Measurements from ENCODE around the gene P2RY8. TPM values are rescaled to one million over a fixed set of nuclear protein-coding genes. Genes with fewer than 3 reads are reported as not detected.
"Not testable (repeated sequence)": the region's sequence is repeated elsewhere in the genome, so short reads cannot be mapped to it uniquely, and the experiment has no call there.

The P2RY8 gene
- total RNA-seq, 2 donors from 2014 or later = 1.8 to 3.0 TPM

- intact Hi-C loops (cut with DNase I) = no loop called here
- ATAC-seq (no peak), DNase-seq (no peak)
Observed at GRCh38 chrX:1551959-1552546, 15.1 kb upstream of the P2RY8 start.

DNA sequence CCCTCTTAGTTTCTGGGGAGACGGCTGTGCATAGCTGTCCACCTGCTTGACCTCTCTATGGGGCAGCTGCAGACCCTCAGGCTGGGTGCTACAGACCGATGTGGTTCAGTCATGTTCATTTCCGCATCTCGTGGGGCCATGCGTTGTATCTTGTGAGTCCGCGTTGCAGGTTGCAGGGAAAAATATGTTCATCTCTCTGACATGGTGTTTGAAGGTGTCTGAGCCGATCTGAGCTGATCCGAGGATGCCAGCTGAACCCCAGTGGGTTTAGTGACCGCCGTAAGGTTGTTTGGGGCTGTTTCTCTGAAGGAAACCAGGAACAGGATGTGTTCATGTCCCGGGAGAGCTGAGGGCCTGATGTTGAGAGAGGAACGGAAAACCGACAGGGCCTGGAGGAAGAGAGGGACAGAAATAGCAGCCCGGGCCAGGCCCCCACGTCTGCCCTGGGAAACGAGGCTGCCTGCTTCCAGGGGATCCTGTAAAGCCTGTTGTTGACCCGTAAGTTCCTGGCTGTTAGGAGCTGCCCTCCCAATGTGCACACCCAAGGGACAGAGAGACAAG is 9.8 kb upstream of the P2RY8 start:
- ATAC-seq = peak in 1 of 2 donors; percentile 68
- intact Hi-C loops (cut with DNase I) = no loop called here
- peak; percentile 34 for DNase-seq

GRCh38 chrX:1545776-1546408 is 8.9 kb upstream of the P2RY8 start:
- intact Hi-C loops (cut with DNase I) = no loop called here
- DNase-seq = no peak
- no peak for ATAC-seq

GRCh38 chrX:1542994-1543725 is 6.2 kb upstream of the P2RY8 start:
- intact Hi-C loops (cut with DNase I) = no loop called here
- DNase-seq (no peak), ATAC-seq (no peak)

DNA sequence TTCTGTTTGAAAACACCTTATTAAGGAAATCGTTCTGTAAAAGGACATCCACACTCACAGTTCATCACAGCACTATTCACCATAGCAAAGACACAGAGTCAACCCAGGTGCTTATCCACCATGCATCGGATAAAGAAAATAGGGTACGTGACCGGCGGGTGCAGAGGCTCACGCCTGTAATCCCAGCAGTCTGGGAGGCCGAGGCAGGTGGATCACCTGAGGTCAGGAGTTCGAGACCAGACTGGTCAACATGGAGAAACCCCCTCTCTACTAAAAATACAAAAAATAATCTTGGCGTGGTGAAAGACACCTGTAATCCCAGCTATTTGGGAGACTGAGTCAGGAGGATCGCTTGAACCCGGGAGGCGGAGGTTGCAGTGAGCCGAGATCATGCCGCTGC is 2.2 kb upstream of the P2RY8 start:
- DNase-seq; intact Hi-C loops (cut with DNase I); ATAC-seq: not testable (repeated sequence)

DNA sequence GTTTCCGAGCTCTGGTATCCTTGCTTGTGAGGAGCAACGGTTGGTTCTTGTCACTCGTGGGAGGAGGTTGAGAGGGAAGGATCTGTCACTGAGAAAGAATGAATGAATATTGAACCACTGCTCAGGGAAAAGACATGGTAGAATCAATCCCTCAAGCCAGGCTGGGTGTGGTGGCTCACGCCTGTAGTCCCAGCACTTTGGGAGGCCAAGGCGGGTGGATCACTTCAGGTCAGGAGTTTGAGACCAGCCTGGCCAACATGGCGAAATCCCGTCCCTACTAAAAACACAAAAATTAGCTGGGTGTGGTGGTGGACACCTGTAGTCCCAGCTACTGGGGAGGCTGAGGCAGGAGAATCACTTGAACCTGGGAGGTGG is 718 bp upstream of the P2RY8 start:
- DNase-seq; intact Hi-C loops (cut with DNase I); ATAC-seq: not testable (repeated sequence)

- ATAC-seq (peak; percentile 20 to 24), DNase-seq (no peak)
- intact Hi-C loops (cut with DNase I) = no loop called here
Observed at GRCh38 chrX:1536712-1537030, 314 bp downstream of the P2RY8 start.

- intact Hi-C loops (cut with DNase I) = no loop called here
Observed at GRCh38 chrX:1535241-1536041, 1.5 kb downstream of the P2RY8 start.

GRCh38 chrX:1534301-1535168 is 2.5 kb downstream of the P2RY8 start:
- no peak for ATAC-seq

More at GRCh38 chrX:1535241-1536041, 1.5 kb downstream of the P2RY8 start:
- DNase-seq = no peak
- peak in 1 of 2 donors; percentile 40 for ATAC-seq

DNA sequence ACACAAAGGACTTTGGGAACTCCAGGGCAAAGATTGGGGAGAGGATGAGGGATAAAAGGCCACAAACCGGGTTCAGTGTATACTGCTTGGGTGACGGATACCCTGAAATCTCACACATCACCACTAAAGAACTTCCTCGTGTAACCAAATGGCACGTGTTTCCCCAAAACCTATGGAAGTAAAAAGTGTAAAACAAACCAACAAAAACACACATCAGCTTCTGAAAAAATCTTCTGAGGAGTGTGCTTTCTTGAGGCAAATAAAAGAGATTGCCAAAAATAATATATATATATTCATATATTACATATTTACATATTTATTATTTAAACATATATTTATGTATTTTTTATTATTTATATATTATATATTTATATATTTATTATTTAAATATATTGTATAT is 3.9 kb downstream of the P2RY8 start:
- intact Hi-C loops (cut with DNase I) = no loop called here
- no peak for DNase-seq
- no peak for ATAC-seq

More at GRCh38 chrX:1534301-1535168, 2.5 kb downstream of the P2RY8 start:
- intact Hi-C loops (cut with DNase I) = no loop called here
- no peak for DNase-seq

- ATAC-seq (no peak), DNase-seq (no peak)
- intact Hi-C loops (cut with DNase I) = no loop called here
Observed at GRCh38 chrX:1531096-1531890, 5.7 kb downstream of the P2RY8 start.

DNA sequence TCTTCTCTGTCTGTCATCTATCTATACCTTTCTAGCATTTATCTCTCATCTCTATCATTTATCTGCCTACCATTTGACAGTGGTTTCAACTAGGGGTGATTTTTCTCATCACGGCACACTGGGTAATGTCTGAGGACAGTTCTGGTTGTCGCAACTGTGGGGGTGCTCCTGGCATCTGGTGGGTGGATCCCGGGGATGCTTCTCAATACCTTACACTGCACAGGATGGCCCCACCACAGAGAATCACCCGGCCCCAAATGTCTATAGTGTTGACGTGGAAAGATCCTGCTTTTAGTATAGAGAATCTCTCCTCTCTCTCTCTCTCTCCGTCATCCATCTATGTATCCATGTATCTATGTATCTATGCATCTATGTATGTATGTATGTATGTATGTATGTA is 7.2 kb downstream of the P2RY8 start:
- no peak for DNase-seq
- intact Hi-C loops (cut with DNase I) = no loop called here
- no peak for ATAC-seq

DNA sequence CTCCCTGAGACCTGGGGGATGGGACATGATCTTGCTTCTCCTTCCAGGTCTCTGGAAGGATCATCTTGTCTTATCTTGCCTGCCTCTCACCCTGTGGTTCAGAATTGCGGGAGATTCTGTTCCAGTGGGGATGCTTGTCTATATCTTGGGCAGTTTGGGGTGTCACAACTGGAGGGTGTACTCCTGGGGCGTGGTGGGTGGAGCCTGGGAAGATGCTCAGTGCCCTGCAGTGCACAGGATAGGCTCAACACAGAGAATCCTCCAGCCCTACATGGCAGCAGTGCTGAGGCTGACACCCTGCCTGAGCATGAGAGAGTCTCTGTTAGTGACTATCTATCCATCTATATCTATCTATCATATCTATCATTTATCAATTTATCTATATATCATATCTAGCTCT is 7.7 kb downstream of the P2RY8 start:
- DNase-seq = no peak

GRCh38 chrX:1528884-1529203 is 8.1 kb downstream of the P2RY8 start:
- no peak for ATAC-seq
- DNase-seq = no peak
- intact Hi-C loops (cut with DNase I) = no loop called here

More for the DNA sequence above, 7.7 kb downstream of the P2RY8 start:
- no peak for ATAC-seq
- intact Hi-C loops (cut with DNase I) = no loop called here

DNA sequence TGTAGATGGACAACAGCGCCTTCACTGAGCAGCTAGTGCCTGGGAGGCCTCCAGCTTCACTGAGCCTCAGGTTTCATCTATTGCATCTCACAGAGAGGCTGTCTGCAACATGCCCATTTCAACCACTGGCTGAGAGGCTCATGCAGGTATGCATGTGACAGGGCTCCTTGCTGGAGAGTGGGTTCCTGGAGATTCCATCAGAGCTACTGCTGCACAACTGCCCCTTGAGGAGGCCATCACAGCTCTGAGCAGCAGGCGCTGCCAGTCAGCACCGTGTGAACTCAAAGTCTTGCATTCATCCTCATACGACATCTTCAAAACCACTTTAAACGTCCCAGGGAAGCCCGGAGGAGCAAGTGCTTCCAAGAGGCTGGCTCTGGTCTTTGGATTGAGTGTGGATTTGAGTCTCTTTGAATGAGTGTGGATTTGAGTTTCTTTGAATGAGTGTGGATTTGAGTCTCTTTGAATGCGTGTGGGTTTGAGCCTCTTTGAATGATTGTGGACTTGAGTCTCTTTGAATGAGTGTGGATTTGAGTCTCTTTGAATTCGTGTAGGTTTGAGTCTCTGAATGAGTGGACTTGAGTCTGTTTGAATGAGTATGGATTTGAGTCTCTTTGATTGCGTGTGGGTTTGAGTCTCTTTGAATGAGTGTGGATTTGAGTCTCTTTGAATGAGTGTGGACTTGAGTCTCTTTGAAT is 8.7 kb downstream of the P2RY8 start:
- intact Hi-C loops (cut with DNase I) = no loop called here
- DNase-seq = no peak

GRCh38 chrX:1527457-1527856 is 9.5 kb downstream of the P2RY8 start:
- DNase-seq = no peak

More for the DNA sequence above, 8.7 kb downstream of the P2RY8 start:
- no peak for ATAC-seq

GRCh38 chrX:1526565-1526964 is 10.4 kb downstream of the P2RY8 start:
- DNase-seq (no peak), ATAC-seq (no peak)
- intact Hi-C loops (cut with DNase I) = no loop called here

More at GRCh38 chrX:1527457-1527856, 9.5 kb downstream of the P2RY8 start:
- intact Hi-C loops (cut with DNase I) = no loop called here
- ATAC-seq = no peak

Measured in left cardiac atrium (tissue), 4 donors.